ENCODE data around the gene ZXDC. TPM values are rescaled to one million over a fixed set of nuclear protein-coding genes. Genes with fewer than 3 reads are reported as not detected.

ZXDC gene
- total RNA-seq, 1 donor from 2014 or later, result 28.6 TPM

DNA sequence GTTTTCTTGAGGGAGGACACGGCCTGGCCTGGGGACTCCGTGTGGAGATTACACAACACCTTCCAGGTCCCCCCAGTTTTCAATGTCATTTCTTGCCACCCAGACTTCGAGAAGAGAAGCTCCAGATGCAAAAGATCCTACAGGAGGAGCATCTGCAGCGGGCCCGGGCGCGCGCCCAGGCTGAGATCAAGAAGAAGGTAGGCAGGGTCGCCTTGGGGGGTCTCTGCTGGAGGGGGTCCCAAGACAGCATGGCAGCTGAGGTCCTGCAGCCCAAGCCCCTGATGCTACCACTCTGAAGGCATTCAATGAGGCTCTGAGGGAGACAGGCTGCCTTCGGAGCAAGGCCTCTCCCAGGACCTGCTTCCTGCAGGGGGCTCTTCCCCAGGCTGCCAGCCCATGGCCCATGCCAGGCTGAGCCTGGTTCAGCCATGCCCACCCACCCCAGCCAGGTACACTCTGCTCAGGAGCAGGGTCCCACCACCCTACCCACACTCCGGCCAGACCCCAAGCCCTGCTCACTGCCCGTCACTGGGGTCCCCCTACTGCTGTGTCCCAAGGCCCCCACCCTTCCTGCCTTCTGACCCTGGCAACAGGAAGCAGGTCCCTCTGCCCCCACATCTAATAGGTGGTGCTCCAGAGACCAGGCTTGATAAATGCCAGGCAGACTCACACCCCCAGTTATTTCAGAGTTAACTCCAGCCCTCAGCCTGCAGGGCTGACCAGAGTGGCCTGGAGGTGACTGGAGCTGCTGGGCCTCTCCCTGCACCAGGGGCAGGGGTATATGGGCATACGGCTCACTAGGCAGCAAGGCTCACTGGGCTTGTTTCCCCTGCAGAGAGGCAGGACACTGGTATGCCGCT is 40.0 kb downstream of the ZXDC start:
- no peak for DNase-seq (ENCODE audit: low spot score)

DNA sequence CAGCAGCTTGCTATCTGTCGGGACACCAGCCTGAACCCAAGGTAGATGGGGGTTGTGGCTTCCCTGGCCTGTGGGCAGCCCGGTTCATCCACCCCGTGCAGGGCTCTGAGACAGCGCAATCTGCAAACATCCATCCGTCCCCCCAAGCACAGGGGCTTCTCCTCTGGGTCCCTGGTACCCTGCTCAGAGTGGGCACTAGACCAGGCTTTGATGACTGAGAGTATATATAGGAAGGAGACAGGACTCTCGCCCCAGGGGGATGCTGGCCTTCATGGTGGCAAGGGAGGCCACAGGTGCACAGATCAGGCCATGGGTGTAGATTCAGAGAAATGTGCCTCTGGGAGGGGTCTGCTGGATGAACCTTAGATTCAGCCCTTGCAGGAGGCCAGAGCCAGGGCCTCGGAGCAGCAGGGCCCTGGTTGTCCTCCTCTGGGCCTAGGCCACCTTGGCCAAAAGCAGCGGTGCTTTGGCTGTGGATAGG is 40.7 kb downstream of the ZXDC start:
- DNase-seq (ENCODE audit: low spot score), result no peak

DNA sequence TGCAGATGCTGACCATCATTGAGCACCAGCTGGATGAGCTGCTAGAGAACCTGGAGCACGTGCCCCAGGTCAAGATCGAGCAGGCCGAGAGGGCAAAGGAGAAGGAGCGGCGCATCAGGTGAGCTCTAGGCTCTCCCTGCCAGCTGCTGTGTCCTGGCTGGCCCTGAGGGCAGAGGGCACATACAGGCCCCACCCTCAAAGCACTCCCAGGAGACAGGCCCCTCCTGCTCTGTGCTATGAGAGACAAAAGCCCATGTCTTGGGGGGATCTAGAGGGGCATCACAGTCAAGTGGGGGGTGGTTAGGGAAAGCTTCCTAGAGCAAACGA is 41.5 kb downstream of the ZXDC start:
- no peak for DNase-seq (ENCODE audit: low spot score)

DNA sequence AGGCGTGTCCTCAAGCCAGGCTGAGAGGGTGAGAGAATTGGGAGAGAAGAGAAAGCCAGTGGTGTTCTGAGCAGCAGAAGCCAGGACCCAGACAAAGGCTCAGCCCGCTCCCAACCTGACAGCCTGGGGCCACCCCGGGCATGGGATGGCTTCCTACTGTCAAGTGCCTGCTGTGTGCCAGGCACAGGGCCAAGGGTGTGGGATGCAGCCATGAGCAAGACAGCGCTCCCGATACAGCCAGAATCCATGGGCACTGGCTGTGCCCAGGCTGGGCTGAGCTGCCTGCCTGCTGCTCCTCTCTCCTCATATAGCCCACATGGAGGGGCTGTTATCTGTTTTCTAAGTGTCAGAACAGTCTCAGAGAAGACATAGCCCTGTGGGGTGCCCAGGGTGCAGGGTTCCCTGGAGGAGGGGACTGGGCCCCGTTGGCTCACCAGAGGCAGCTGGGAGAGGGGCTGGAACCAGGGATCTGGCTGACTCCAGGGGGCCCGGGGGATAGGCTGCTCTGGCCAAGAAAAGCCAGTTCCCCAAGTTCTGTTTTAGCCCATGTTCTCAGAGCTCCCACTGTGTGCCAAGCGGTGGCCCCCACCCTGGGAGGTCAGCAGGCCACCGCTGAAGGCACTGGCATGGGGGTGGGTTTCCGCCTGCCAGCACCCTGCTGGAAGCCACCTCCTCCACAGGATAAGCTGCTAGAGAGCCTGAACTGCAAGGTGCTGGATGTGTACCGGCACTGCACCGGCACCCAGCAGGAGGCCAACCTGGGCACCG is 42.0 kb downstream of the ZXDC start:
- no peak for DNase-seq (ENCODE audit: low spot score)

DNA sequence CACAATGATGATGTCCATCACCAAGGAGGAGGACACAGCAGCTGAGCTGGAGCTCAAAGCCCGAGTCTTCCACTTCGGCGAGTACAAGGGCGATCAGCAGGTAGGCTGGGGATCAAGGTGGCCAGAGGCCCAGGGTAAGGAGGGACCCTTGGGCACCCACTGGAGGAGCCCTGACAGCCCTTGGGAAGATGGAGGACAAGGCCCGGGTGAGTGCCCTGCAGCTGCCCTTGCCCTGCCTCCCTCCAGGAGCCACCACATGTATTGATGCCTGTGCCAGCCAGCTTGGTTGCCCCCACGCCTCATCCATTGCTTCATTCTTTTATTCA is 42.6 kb downstream of the ZXDC start:
- no peak for DNase-seq (ENCODE audit: low spot score)

DNA sequence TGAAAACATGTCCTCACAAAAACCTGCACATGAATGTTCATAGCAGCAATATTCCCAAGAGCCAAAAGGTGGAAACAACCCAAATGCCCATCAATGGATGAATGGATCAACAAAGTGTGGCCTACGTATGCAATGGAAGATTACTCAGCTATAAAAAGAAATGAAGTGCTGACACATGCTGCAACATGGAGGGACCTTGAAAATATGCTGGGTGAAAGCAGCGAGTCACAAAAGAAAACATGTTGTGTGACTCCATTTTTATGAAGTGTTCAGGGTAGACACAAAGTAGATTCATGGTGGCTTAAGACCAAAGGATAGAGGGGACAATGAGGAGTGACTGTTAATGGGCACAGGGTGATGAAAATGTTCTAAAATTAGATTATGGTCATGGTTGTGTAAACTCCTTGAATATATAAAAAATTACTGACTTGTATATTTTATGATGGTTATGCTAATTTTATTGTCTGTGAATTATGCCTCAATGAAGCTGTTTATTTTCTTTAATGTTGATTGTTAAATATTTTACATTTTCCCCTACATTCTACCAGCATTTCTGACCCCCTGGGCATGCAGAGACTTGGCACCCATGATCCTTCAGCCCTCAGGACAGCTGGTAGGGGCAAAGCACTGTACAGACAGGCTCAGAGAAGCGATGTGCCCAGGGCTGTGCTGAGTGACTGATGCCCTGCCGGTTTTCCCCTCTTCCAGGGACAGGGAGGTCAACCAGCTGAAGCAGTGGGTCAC is 43.2 kb downstream of the ZXDC start:
- DNase-seq (ENCODE audit: low spot score), result no peak

DNA sequence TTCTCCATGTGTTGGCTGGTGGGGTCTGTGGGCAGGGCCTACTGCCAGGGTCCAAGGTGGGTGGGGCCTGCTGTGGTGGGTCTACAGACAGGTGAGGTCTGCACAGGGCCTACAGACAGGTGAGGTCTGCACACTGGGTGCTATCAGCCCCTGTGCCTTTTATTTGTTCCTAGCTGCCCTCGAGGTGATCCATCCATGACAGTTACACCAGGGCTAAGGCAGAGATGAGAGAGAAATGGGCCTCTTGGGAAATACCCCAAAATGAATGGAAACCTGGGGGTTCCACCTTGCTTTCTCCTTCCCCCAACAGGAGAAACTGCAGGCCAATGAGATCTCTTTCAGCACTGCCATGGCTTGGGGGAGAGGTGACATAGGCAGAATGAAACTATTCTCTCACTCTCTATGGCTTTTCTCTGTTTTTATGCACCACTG is 44.6 kb downstream of the ZXDC start:
- DNase-seq (ENCODE audit: low spot score), result no peak

DNA sequence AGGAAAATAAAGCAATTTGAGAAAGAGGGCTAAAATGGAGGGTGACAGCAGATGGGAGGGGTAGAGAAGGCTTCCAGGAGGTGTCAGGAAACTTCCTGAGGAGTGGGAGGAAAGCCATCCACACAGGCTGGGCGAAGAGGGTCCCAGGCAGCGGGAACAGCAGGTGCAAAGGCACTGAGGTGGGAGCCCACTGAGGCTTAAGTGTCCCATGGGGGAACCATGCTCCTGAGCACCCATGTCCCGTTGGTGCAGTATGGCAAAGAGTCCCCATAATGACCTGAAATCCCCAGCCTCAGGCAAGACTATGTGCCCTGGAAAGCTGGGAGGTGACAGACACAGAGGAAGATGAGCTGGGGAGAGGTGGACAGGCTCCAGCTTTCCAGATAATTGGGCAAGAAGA is 50.9 kb downstream of the ZXDC start:
- DNase-seq (ENCODE audit: low spot score), result no peak

DNA sequence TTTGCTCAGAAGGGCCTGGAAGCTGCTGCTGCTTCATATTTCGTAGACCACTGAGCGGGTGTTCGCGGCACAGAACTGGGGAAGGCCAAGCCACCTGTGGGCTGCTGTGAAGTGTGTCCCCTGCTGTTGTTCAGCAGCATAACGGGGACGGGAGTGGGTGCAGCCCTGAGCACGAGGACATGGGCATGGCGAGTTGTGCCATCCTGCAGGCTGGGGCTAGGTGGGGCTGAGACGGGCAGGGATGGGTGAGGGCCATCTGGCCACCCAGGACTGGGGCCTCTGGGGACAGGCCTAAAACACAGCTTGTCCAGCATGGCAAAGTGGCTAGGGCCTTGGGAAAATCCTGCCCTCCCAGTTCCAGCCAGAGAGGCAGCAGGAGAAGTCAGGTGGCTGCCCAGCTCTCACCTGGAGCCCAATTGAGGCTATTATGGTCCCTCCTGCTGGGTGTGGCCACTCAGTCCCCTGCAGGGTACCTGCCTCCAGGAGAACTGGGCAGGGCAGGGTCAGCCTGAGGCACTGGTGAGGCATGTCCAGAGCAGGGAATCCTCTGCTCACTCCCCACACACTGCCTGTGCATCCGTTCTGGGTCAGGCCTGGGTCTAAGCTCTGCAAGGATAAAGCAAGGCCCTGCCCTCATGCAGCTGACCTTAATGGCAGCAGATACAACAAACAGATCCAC is 51.5 kb downstream of the ZXDC start:
- DNase-seq (ENCODE audit: low spot score), result no peak

DNA sequence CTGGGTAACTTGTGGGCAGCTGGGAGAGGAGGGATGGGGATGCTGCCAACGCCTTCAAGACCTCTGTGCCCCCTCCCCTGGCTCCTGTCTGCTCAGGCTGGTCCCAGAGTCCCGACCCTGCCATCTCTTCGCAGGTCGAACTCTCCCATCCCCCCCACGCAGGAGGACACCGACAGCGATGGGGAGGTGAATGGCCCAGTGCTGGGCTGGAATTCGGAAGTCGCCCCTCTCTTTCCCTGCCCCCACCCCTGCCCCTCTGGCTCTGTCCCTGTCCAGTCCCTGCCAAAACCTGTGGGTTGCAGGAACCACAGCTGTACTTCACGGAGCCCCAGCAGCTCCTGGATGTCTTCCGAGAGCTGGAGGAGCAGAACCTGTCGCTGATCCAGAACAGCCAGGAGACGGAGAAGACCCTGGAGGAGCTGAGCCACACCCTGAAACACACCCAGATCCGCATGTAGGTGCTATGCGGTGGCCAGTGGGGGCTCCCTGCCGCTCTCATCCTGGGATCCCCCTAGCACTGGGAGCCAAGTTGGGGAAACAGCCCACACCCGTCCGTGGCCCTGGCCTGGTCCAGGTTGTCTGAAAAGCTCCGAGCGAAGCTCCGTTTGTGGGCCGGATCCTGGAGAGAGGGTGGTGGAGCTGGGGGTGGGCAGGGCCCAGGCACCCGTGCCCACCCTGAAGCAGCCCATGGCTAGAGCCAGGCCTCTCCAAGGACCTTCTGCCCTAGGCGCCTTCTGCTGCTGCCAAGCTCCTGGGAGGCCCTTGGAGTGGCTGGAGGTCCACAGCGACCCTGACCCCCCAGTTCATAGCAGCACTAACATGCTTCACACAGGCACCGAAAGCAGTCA is 52.3 kb downstream of the ZXDC start:
- DNase-seq (ENCODE audit: low spot score), result no peak

DNA sequence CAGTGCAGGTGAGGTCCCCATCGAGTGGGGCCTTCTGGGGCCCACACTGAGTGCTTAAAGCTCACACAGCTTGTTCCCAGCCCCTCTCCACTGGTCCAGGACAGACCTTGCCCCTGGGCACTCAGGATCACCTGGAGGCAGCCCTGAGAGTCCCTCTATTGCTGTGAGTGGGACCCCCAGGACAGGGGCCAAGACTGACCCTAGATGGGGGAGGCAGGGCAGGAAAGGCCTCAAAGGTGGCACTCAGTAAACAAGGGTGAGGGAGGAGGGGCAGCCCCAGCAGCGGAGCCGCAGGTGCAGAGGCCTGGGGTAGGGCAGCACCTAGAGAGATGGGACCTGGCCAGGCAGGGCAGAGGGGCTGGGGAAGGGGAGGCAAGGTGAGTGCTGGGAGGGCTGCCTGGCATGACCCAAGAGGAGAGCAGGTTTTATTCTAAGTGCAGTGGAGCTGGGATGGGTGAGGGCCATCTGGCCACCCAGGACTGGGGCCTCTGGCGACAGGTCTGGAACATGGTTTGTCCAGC is 53.1 kb downstream of the ZXDC start:
- DNase-seq (ENCODE audit: low spot score), result no peak

DNA sequence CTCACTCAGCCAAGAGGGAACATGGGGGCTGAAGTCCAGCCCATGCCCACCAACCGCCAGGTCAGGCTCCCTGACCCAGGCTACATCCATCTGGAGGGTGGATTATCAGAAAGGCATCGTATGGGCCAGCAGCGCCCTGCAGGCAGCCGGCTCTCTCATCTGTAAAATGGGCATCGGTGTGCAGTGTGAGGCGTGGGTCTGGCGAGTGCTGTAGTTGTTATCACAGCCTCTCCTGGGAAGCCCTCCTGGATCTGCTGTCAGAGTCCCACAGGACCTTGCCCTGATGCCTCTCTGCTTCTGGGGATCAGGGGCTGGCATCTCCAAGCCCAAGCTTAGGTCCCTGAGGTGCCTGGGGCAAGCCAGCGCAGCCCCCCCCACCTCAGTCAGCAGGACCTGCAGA is 53.6 kb downstream of the ZXDC start:
- no peak for DNase-seq (ENCODE audit: low spot score)

DNA sequence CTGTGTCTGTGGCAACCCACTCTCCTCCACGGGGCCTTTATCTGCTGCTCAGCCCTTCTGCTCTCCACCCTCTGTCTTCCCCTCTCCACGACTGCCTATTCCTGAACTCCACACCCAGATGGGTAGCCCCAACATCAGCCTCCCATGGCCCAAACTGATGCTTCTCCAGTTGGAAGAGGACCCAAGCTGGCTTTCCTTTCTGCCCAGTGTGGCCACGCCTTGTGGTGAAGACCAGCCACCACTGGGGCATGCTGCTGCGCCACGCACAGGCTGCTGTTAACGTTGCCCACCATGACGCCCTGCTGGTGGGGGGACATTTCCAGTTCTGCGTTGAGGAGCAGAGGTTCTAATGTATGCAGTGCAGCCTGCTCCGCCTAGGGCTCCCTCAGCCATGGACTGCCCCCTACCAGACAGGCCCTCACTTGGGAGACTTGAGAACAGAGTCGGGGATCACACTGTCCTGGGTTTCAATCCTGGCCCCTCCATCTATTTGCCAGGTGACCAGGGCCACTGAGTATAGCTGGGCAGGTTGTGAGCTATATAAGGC is 54.0 kb downstream of the ZXDC start:
- no peak for DNase-seq (ENCODE audit: low spot score)

DNA sequence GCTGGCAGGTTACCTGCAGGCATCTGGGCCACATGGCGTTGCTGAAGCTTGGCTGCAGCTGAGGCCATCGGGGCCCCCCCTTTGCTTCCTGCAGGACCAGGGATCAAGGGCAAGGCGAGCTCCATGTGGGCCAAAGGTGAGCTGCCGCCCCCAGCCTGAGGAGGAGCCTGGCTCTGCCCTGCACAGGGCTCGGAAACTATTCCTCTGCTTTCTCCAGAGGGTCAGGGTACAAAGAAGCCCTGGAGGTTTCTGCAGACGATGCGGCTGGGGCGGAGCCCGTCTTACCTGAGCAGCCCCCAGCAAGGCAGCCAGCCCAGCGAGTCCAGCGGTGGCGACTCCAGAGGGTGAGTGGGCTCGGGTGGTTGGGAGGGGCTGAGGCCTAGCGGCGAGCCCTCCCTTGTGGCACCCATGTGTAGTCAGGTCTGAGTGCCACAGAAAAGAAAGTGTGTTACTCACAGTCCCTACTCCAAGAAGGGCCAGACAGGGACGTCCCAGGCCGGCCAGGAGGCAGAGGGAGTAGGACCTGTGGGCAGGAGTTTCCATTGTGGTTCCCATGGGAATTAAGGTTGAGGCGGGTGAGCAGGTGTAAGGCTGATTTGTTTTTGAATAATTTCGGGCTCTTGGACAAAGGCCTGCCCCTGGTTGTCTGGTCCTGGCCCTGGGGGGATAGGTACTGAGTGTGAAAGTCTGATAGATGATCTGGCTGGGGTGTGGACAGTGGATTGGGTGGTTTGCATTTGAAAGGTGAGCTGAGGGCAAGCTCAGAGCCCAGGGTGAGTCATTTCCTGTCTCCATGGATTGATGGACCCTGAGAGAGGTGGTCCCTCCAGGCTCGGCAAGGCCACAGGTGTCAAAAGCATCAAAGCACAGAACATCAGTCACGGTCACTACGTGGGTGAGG is 55.6 kb downstream of the ZXDC start:
- no peak for DNase-seq (ENCODE audit: low spot score)

DNA sequence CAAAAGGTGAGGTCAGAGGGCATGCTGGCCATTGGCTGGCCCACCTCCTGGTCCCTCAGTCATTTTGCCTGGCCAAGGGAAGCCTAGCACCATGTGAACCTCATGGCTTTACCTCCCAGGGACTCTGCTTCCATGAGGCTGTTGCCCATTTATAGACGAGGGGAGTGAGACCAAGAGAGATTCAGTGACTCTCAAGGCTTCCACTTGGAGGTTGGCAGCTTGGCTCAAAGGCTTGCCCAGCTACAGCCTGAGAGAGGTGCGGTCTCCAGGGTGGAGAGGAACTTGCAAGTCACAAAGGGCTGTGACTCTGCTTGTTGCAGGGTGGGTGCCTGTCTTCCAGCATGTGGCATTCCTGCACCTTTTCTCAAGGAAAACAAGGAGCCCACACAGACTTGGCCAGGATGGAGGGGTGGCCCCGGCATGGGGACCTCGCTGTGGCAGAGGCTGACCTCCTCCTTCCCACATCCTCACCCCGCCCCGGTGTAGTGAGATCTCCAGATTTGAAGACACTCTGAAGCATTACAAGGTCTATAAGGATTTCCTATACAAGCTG is 56.5 kb downstream of the ZXDC start:
- DNase-seq (ENCODE audit: low spot score), result no peak

DNA sequence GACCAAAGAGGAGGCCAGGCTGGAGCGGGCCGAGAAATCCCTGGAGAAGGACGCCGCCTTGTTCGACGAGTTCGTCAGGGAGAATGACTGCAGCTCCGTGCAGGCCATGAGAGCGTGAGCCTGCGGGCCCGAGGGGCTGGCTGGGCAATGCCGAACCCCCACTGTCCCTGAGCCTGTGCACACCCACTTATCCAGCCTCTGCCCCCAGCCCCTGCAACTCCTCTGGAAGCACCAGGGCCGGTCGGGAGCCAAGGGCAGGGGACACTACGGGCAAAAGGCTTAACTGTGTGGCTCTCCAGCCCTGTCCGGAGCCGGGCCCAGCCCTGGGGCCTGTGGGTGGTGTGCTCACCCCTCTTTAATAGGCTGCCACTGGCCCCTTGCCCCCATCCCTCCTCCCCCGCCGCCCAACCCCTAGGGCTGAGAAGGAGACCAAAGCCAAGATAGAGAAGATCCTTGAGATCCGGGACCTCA is 57.0 kb downstream of the ZXDC start:
- no peak for DNase-seq (ENCODE audit: low spot score)

DNA sequence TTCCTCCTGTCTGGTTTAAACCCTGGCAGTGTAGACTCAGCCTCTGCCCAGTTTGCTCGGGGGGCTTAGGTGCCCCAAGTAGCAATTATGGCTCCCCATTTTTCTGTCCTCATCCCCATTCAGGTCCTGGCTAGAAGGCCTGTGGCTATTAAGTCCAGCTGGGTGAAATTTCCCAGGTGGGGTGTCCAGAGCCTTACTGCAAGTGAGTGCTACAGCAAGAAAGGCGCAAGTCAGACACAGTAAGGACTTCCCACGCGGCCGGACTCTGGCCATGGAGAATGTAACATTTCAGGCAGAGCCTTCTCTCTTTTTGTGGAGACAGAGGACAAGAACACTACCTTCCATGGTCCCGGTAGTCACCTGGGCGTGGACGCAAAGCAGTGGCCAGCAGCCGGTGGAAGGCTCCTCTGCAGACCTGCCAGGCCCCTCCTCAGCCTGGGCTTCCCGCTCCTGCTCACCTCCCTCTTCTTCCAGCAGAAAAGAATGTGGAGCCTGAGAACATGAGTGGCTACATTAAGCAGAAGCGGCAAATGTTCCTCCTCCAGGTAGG is 57.6 kb downstream of the ZXDC start:
- DNase-seq (ENCODE audit: low spot score), result no peak

DNA sequence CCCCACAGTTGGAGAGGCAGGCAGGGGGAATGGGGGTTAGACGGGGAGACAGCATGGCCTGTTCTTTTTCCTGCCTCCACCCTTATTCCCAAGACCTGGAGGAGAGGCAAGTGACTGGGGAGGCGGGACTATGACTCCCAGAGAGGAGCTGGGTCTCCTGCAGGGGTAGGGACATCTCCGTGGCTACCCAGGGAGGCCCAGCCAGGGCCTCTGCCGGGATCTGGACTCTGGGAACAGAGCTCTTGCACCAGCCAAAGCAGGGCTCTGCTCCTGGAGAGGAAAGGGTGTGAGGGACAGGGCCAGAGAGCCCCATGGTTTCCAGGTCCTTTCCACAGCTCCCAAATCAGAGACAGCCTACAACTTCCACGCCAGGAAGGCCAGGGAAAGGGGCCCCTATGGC is 58.2 kb downstream of the ZXDC start:
- no peak for DNase-seq (ENCODE audit: low spot score)

DNA sequence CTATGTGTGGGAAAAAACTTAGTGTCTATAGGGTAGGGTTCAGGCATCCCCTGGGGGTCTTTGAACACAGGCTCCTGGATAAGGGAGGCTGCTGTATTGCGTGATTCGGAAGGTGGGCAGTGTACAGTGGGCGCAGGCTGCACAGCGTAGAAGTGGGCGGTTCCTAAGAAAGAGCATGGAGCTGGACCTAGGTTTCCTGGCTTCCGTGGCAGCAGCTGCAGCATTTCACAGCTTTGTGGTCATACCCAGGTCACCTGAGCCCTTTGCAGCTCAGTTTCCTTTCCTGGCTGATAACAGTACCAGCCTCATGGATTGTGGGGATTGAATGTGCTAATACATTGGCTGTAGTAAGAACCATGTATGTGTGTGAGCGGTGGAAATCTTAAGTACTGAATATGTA is 58.7 kb downstream of the ZXDC start:
- DNase-seq (ENCODE audit: low spot score), result no peak

Data from umbilical cord (tissue), 2 donors.